HG02642 (cell line): ENCODE data around the gene CHRFAM7A.
"Not testable (repeated sequence)": the region's sequence is repeated elsewhere in the genome, so short reads cannot be mapped to it uniquely, and the experiment has no call there.

Experiments used
- ATAC-seq: cut with Tn5 transposase; IDR thresholded peaks from one replicate; pipeline ENCODE4 v1.9.1; 2021; ENCODE audit warnings: mild to moderate bottlenecking; ENCODE audit not compliant: unreplicated experiment, poor library complexity

The CHRFAM7A gene

GRCh38 chr15:30326145-30326544 is 67.2 kb downstream of the CHRFAM7A start:
- not testable (repeated sequence) for ATAC-seq

- ATAC-seq = not testable (repeated sequence)
These were observed 72.3 kb downstream of the CHRFAM7A start for GRCh38 chr15:30321063-30321462.

- not testable (repeated sequence) for ATAC-seq
These were observed 77.6 kb downstream of the CHRFAM7A start for GRCh38 chr15:30315704-30316103.

GRCh38 chr15:30310575-30310974 is 82.8 kb downstream of the CHRFAM7A start:
- ATAC-seq = not testable (repeated sequence)
